T-helper 1 cell treated with Interleukin-12 subunit alpha and Interleukin-12 subunit beta and Interleukin-4 antibody, amounts not matched to agents 30 μg/mL and 1 μg/mL, for 36 hours (primary cell): ENCODE results near the gene PPIP5K1.

Source experiments
- H3K27ac Mint-ChIP-seq: one replicate; pipeline ENCODE4 v1.8.0; 2021; ENCODE audit warnings: mild to moderate bottlenecking, mixed read lengths
- H3K27me3 Mint-ChIP-seq: one replicate; pipeline ENCODE4 v1.8.0; 2021; ENCODE audit warnings: low read depth, mixed read lengths
- H3K36me3 Mint-ChIP-seq: one replicate; pipeline ENCODE4 v1.8.0; 2021; ENCODE audit warnings: low read depth, mixed read lengths
- H3K4me1 Mint-ChIP-seq: one replicate; pipeline ENCODE4 v1.8.0; 2021; ENCODE audit warnings: low read depth, mixed read lengths
- H3K4me3 Mint-ChIP-seq: one replicate; pipeline ENCODE4 v1.8.0; 2021; ENCODE audit warnings: mild to moderate bottlenecking, moderate library complexity, mixed read lengths
- H3K9me3 Mint-ChIP-seq: one replicate; pipeline ENCODE4 v1.8.0; 2021; ENCODE audit warnings: mixed read lengths

PPIP5K1 gene

GRCh38 chr15:43528542-43529007 is 61.4 kb downstream of the PPIP5K1 start:
- H3K4me1 Mint-ChIP-seq = peaks cover 15% of the 10 kb centered on the region
- no peak overlapping the region for H3K27ac Mint-ChIP-seq
- H3K36me3 Mint-ChIP-seq = peaks cover 16% of the 10 kb centered on the region
- H3K4me3 Mint-ChIP-seq = no peak overlapping the region
- no peaks in the 10 kb centered on the region for H3K9me3 Mint-ChIP-seq
- H3K27me3 Mint-ChIP-seq = no peaks in the 10 kb centered on the region

DNA sequence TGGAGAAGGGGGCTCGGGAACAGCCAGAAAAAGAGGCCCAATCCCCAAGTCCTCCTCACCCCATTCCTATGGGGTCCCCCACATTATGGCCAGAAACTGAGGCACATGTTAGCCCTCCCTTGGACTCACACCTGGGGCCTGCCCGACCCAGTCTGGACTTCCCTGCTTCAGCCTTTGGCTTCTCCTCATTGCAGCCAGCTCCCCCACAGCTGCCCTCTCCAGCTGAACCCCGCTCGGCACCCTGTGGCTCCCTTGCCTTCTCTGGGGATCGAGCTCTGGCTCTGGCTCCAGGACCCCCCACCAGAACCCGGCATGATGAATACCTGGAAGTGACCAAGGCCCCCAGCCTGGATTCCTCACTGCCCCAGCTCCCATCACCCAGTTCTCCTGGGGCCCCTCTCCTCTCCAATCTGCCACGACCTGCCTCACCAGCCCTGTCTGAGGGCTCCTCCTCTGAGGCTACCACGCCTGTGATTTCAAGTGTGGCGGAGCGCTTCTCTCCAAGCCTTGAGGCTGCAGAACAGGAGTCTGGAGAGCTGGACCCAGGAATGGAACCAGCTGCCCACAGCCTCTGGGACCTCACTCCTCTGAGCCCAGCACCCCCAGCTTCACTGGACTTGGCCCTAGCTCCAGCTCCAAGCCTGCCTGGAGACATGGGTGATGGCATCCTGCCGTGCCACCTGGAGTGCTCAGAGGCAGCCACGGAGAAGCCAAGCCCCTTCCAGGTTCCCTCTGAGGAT is 62.0 kb downstream of the PPIP5K1 start:
- no peaks in the 10 kb centered on the region for H3K9me3 Mint-ChIP-seq
- H3K4me1 Mint-ChIP-seq = peaks cover 15% of the 10 kb centered on the region
- no peak overlapping the region for H3K27ac Mint-ChIP-seq
- no peaks in the 10 kb centered on the region for H3K27me3 Mint-ChIP-seq
- peaks cover 17% of the 10 kb centered on the region for H3K36me3 Mint-ChIP-seq
- H3K4me3 Mint-ChIP-seq = no peak overlapping the region

DNA sequence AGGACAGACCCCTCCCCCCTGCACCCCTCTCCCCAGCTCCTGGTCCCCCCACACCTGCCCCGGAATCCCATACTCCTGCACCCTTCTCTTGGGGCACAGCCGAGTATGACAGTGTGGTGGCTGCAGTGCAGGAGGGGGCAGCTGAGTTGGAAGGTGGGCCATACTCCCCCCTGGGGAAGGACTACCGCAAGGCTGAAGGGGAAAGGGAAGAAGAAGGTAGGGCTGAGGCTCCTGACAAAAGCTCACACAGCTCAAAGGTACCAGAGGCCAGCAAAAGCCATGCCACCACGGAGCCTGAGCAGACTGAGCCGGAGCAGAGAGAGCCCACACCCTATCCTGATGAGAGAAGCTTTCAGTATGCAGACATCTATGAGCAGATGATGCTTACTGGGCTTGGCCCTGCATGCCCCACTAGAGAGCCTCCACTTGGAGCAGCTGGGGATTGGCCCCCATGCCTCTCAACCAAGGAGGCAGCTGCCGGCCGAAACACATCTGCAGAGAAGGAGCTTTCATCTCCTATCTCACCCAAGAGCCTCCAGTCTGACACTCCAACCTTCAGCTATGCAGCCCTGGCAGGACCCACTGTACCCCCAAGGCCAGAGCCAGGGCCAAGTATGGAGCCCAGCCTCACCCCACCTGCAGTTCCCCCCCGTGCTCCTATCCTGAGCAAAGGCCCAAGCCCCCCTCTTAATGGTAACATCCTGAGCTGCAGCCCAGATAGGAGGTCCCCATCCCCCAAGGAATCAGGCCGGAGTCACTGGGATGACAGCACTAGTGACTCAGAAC is 62.8 kb downstream of the PPIP5K1 start:
- H3K4me3 Mint-ChIP-seq = no peak overlapping the region
- H3K9me3 Mint-ChIP-seq = no peaks in the 10 kb centered on the region
- H3K27ac Mint-ChIP-seq = no peak overlapping the region
- H3K27me3 Mint-ChIP-seq = no peaks in the 10 kb centered on the region
- peaks cover 22% of the 10 kb centered on the region for H3K36me3 Mint-ChIP-seq
- peaks cover 15% of the 10 kb centered on the region for H3K4me1 Mint-ChIP-seq

DNA sequence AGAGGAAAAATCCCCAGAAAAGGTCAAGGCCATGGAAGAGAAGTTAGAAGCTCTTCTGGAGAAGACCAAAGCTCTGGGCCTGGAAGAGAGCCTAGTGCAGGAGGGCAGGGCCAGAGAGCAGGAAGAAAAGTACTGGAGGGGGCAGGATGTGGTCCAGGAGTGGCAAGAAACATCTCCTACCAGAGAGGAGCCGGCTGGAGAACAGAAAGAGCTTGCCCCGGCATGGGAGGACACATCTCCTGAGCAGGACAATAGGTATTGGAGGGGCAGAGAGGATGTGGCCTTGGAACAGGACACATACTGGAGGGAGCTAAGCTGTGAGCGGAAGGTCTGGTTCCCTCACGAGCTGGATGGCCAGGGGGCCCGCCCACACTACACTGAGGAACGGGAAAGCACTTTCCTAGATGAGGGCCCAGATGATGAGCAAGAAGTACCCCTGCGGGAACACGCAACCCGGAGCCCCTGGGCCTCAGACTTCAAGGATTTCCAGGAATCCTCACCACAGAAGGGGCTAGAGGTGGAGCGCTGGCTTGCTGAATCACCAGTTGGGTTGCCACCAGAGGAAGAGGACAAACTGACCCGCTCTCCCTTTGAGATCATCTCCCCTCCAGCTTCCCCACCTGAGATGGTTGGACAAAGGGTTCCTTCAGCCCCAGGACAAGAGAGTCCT is 63.6 kb downstream of the PPIP5K1 start:
- Mint-ChIP-seq H3K4me3 (no peak overlapping the region), H3K4me1 (peaks cover 15% of the 10 kb centered on the region), H3K9me3 (no peaks in the 10 kb centered on the region), H3K27ac (no peak overlapping the region), H3K36me3 (peaks cover 28% of the 10 kb centered on the region), H3K27me3 (no peaks in the 10 kb centered on the region)

DNA sequence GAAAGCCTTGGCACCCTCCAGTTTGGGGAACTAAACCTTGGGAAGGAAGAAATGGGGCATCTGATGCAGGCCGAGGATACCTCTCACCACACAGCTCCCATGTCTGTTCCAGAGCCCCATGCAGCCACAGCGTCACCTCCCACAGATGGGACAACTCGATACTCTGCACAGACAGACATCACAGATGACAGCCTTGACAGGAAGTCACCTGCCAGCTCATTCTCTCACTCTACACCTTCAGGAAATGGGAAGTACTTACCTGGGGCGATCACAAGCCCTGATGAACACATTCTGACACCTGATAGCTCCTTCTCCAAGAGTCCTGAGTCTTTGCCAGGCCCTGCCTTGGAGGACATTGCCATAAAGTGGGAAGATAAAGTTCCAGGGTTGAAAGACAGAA is 64.9 kb downstream of the PPIP5K1 start:
- H3K27me3 Mint-ChIP-seq = no peaks in the 10 kb centered on the region
- H3K4me3 Mint-ChIP-seq = no peak overlapping the region
- H3K27ac Mint-ChIP-seq = no peak overlapping the region
- H3K9me3 Mint-ChIP-seq = no peaks in the 10 kb centered on the region
- H3K36me3 Mint-ChIP-seq = peaks cover 30% of the 10 kb centered on the region
- peaks cover 15% of the 10 kb centered on the region for H3K4me1 Mint-ChIP-seq

- Mint-ChIP-seq H3K4me1 (peaks cover 15% of the 10 kb centered on the region), H3K36me3 (peaks cover 32% of the 10 kb centered on the region), H3K9me3 (no peaks in the 10 kb centered on the region), H3K4me3 (no peak overlapping the region), H3K27ac (no peak overlapping the region), H3K27me3 (no peaks in the 10 kb centered on the region)
Observed at GRCh38 chr15:43524254-43524845, 65.7 kb downstream of the PPIP5K1 start.

- peaks cover 17% of the 10 kb centered on the region for H3K4me1 Mint-ChIP-seq
- H3K36me3 Mint-ChIP-seq = peaks cover 32% of the 10 kb centered on the region
- H3K27ac Mint-ChIP-seq = no peak overlapping the region
- H3K9me3 Mint-ChIP-seq = no peaks in the 10 kb centered on the region
- peaks cover 5% of the 10 kb centered on the region for H3K27me3 Mint-ChIP-seq
- H3K4me3 Mint-ChIP-seq = no peak overlapping the region
Observed at GRCh38 chr15:43523646-43524045, 66.4 kb downstream of the PPIP5K1 start.

GRCh38 chr15:43522247-43522646 is 67.8 kb downstream of the PPIP5K1 start:
- Mint-ChIP-seq H3K27ac (no peak overlapping the region), H3K27me3 (peaks cover 19% of the 10 kb centered on the region), H3K4me1 (peaks cover 27% of the 10 kb centered on the region), H3K4me3 (no peak overlapping the region), H3K36me3 (peaks cover 37% of the 10 kb centered on the region), H3K9me3 (no peaks in the 10 kb centered on the region)

- H3K4me3 Mint-ChIP-seq = no peak overlapping the region
- peaks cover 34% of the 10 kb centered on the region for H3K4me1 Mint-ChIP-seq
- peaks cover 42% of the 10 kb centered on the region for H3K36me3 Mint-ChIP-seq
- no peak overlapping the region for H3K27ac Mint-ChIP-seq
- no peaks in the 10 kb centered on the region for H3K9me3 Mint-ChIP-seq
- H3K27me3 Mint-ChIP-seq = peaks cover 26% of the 10 kb centered on the region
Observed at GRCh38 chr15:43521419-43521818, 68.6 kb downstream of the PPIP5K1 start.

DNA sequence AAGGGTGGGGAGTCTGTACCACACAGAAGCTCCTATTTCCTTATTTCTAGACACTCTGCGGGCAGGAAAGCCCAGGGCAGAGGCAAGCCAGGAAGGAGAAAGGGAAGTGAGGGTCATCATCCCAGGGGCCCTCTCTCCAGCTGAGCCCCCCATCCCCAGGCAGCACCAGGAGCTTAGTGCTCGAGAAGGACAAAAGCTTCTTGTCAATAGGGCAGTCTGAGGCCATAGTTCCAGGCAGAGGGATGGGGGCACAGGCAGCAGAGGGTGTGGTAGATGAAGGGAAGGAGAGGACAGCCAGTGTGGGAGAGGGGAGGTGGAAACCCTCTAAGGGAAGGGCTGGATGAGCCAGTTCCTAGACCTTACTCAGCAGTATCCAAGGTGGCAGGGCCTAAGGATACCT is 69.9 kb downstream of the PPIP5K1 start:
- Mint-ChIP-seq H3K4me1 (peaks cover 35% of the 10 kb centered on the region), H3K9me3 (no peaks in the 10 kb centered on the region), H3K27ac (no peak overlapping the region), H3K27me3 (peaks cover 30% of the 10 kb centered on the region), H3K4me3 (no peak overlapping the region), H3K36me3 (peaks cover 44% of the 10 kb centered on the region)

DNA sequence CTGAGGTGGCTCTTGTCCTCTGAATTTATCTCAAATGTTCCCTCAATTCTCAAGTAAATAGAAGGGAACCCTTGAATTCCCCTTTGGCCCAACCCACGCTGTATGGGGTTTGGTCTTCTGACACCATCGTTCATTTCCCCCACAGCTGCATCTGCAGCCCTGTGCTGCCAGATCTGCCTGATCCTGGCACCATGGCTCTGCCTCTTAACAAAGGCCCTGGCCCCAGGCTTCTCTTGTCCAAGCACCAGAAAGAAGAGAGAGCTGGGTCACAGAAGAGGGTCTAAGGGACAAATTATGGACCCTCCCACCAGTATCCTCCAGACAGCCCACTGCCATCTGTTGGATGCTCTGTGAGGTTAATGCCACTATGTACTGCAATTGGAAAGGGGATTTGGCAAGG is 70.8 kb downstream of the PPIP5K1 start:
- Mint-ChIP-seq H3K27ac (no peak overlapping the region), H3K9me3 (no peaks in the 10 kb centered on the region), H3K4me1 (peaks cover 37% of the 10 kb centered on the region), H3K27me3 (peaks cover 30% of the 10 kb centered on the region), H3K36me3 (peaks cover 40% of the 10 kb centered on the region), H3K4me3 (no peak overlapping the region)

DNA sequence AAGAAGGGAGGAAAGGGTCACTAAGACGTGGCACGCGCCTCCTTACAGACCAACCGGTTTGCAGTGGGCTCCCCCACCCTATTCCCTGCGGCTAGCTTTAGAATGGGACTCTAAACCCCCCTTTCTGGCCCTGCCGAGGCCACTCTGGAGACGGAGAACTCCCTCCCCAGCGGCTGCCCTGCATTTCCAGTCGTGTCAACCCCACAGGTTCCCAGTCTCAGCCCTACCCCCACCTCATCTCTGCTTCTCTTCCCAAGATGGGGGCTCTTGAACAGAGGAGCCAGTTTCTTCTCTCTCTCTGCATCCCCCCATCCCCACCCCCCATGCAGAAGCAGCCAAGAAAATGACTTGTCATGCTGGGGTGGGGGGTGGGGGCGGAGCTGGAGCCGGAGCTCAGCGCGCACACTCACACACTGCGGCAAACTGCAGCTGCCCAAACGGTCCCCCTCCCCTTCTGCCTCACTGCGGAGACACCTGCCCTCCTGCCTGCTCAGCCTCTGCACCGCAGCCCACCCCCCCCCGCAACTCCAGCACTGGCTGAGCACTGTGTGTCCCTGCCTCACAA is 71.7 kb downstream of the PPIP5K1 start:
- Mint-ChIP-seq H3K36me3 (peaks cover 34% of the 10 kb centered on the region), H3K27ac (peak overlapping the region; percentile 58), H3K4me3 (peak overlapping the region; percentile 71), H3K4me1 (peaks cover 46% of the 10 kb centered on the region), H3K9me3 (no peaks in the 10 kb centered on the region), H3K27me3 (peaks cover 30% of the 10 kb centered on the region)

- peak within 1 kb of the TSS; percentile 58 for H3K27ac Mint-ChIP-seq
- H3K4me1 Mint-ChIP-seq = peaks cover 50% of the 10 kb centered on the region
- no peaks in the 10 kb centered on the region for H3K9me3 Mint-ChIP-seq
- H3K4me3 Mint-ChIP-seq = peak within 1 kb of the TSS; percentile 71
- peaks cover 36% of the 10 kb centered on the region for H3K36me3 Mint-ChIP-seq
- H3K27me3 Mint-ChIP-seq = peaks cover 30% of the 10 kb centered on the region
Observed at GRCh38 chr15:43517354-43518196, 72.4 kb downstream of the PPIP5K1 start, which contains the start of gene MAP1A. TSS of gene MAP1A (plus strand) at chr15:43517608. CDS start at chr15:43521474, 3,866 bp downstream.
